HG03135 (cell line): Measurements from ENCODE around the gene ADGRL3.

Experiments
- ATAC-seq: cut with Tn5 transposase; IDR thresholded peaks from one replicate; pipeline ENCODE4 v1.9.1; 2021; ENCODE audit warnings: mild to moderate bottlenecking, moderate library complexity; ENCODE audit not compliant: unreplicated experiment

The ADGRL3 gene

GRCh38 chr4:62028745-62029144, 828.6 kb downstream of the ADGRL3 start:
- ATAC-seq = no peak

GRCh38 chr4:62030958-62031357, 830.8 kb downstream of the ADGRL3 start:
- no peak for ATAC-seq

- ATAC-seq = no peak
Measured at GRCh38 chr4:62037571-62037970, 837.4 kb downstream of the ADGRL3 start.

DNA sequence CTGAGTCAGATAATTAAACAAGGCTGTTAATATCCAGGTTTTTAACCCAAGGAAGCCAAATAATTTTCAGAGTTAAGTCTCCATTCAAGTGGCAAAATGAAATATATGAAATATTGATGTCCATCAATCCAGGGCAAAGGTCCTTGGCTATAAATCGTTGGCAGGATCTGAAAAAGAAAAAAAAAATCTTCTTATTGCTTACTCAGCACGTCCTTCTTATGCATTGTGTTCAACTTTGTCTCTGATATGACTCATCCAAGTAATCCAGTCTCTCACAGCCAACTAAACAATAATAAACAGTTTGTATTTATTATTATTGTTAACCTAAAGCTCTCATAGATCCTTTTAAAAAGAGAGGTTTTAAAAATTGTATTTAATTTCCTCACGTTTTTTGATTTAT, 851.2 kb downstream of the ADGRL3 start:
- ATAC-seq = no peak

GRCh38 chr4:62053974-62054373, 853.8 kb downstream of the ADGRL3 start:
- no peak for ATAC-seq

GRCh38 chr4:62057031-62057430, 856.9 kb downstream of the ADGRL3 start:
- no peak for ATAC-seq

DNA sequence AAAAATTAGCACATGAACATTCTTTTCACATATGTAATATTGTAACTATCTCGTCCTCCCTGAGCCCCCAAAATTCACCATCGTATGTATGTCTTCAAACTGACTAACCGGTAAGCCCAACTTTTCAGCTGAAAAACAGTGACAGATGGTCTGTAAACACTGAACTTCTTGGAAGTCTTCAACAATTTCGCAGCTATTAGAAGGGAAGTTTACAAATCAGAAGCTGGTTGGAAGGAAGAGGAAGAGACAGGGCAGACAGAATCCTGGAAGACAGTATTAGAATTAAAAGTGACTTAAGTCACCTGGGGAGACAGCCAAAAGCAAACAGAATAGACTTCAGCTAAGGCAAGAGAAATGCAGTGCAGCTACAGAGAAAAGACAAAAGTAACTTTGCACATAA, 858.4 kb downstream of the ADGRL3 start:
- ATAC-seq = no peak

GRCh38 chr4:62070291-62070852, 870.2 kb downstream of the ADGRL3 start:
- no peak for ATAC-seq

- ATAC-seq = no peak
Measured at GRCh38 chr4:62075089-62075488, 875.0 kb downstream of the ADGRL3 start.

DNA sequence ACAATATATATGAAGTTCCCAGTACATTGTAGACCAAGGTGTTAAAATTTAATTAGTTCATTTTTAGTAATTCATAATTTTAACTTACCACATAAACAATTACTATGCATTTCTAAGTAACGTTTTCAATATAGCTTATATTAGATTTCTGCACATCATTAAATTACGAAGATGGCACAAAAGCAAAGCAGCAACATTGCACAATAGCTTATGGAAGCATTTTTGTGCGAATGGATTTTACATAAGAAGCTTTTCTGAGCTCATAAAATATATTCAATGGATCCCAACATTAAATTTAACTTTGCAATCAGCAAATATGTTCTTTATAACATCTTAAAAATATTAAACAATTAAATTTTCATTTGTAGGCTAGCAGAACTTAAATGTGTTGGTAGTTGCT, 875.4 kb downstream of the ADGRL3 start:
- ATAC-seq = no peak

GRCh38 chr4:62077406-62077805, 877.3 kb downstream of the ADGRL3 start:
- no peak for ATAC-seq

GRCh38 chr4:62080431-62080830, 880.3 kb downstream of the ADGRL3 start:
- no peak for ATAC-seq

DNA sequence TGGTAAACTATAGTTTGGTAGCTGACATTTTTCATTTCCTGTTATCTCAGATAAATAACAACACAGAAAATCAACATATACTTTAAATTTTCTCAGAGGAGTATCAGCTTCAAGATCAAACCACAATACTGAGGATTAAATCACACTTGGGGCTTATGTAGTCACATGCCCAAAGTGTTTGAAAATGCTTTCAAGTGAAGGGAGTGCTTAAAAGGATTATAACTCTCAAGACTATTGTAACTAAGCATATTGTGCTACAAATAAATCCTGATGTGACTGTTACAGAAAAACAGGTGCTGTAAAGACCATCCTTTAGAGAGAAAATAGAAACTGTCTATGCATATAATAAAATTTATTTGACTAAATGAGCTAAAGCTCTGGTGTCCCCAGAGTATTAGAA, 887.6 kb downstream of the ADGRL3 start:
- no peak for ATAC-seq

GRCh38 chr4:62093735-62094134, 893.6 kb downstream of the ADGRL3 start:
- no peak for ATAC-seq

- no peak for ATAC-seq
Measured at GRCh38 chr4:62096881-62097280, 896.8 kb downstream of the ADGRL3 start.

DNA sequence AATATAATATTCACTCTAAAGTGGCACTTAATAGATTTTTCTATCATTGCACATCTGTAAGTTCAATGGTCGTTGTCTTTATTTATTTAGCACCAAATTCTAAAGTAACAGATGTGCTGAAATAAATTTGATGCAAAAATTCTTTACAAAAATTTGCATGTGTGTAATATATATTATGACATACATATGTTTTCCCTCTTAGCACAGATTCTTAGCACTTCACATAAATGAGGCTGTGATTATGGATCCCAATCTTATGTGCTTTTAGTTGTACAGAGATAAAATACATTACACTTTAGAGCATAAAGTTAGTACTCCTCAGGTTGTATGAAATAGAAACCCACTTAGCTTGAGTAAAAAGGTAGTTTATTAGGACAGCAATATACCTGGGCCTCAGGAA, 915.1 kb downstream of the ADGRL3 start:
- no peak for ATAC-seq

DNA sequence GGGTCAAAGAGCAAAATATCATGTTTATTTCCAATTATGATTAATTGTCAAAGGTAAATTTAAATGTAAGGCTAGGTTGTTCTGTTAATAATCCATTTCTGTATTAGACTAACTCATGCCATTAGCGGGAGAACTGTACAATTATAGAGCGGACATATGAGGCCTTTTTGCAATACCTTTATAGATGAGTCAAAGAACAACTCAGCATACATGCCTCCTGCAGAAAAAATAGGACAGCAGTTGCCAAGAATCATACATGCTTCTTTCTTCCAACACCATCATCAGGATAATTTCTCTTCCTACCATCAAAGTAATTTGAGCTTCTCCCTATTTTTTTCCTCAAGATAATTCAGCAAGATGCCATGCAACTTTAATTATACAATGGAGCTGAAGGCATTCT, 917.8 kb downstream of the ADGRL3 start:
- no peak for ATAC-seq

DNA sequence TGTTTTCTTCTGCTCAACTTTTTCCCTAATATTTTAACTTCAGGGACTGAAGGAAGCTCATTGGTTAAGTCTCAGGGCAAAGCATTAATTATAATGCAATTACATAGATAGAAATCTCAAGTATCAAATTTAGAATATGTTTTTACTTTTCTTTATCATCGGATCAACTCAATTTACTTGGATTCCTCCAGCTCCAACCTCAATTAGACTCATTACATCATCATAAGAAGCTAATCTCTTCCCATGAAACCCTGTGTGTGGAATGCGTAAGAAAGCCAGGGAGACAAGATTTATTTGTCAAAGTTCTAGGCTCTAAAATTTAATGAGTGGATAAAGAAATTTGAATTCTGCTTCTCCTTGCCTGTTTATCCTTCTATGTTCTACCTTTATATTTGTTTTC, 918.4 kb downstream of the ADGRL3 start:
- ATAC-seq = no peak

GRCh38 chr4:62119195-62119594, 919.1 kb downstream of the ADGRL3 start:
- ATAC-seq = no peak

DNA sequence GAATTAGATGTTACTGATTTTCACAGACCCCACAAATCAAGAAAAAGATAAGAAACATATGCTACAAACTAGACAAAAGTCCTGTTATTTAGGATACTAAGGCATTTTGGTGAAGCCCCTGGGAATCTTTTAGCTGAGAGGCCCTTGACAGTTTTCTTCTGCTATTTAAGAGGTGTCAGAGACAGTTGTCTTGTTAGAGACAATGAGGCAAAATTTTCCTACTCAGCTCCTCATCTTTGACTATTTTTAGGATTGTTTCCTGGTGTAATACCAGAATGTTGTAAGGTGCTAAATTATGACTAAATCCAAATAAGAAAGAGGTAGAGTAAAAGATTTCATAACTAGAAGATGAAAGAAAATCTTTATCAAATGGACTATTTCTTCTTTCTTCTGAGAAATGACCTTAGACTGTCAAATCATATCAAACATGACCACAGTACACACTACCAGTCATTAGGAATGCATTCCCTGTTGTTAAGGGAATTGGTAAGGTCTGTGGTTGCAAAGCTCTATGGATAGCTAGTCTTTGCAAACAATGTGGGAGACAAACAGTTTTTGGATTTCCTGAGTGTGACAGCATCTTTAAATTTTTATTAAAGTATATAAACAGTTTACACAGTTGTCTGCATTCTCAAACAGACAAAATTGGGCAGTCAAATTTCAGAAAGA, 926.1 kb downstream of the ADGRL3 start:
- no peak for ATAC-seq
